ENCODE results near the gene TMEM123.

Gene TMEM123

GRCh38 chr11:102357116-102357515 is 95.4 kb downstream of the TMEM123 start:
- DNase-seq, result no peak

GRCh38 chr11:102347462-102348370 is 104.8 kb downstream of the TMEM123 start:
- DNase-seq, result no peak

DNA sequence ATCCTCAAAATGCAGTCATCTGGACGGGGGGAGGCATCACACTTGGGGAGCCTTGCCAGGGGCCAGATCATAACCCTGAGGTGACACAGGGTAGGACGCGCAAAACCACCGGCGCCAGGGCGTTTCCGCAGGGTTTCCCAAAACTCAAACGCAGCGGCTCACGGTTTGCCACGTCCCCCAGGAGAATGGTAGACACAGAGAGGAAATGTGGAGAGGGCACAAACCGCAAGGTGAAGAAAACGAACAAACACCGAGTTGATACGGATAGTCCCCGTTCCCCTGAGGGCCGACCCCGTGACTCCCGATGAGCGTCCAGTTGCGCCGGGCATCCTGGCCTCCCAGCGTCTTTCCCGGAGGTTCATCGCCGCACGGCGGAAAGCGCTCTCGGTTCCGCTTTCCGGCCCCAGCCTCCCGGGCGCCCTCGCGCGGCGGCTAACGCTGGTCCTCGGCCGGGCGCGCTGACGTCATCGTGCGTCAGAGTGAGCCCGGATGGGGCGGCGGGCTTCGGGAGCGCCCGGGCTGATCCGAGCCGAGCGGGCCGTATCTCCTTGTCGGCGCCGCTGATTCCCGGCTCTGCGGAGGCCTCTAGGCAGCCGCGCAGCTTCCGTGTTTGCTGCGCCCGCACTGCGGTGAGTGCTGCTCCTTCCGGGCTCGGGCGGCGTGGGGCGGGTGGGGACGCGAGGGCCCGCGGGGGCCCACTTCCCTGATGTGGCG is 105.7 kb downstream of the TMEM123 start, which contains the start of gene BIRC2:
Gene BIRC2, plus strand, starts transcription at position 467 of the 714 bp plus-strand sequence. CDS start 2,641 bp downstream, outside the sequence.
- DNase-seq, result peak; percentile 96

GRCh38 chr11:102346456-102346747 is 106.2 kb downstream of the TMEM123 start:
- no peak for DNase-seq
